CD14-positive monocyte (primary cell): Measurements from ENCODE around the gene CFAP299. TPM values are rescaled to one million over a fixed set of nuclear protein-coding genes. Genes with fewer than 3 reads are reported as not detected.

Experiments
- DNase-seq, 3 donors: peaks; one replicate each; pipeline ENCODE4 v3.0.0-alpha.2; 2011 to 2022
- H2AFZ ChIP-seq: 2 replicates; pipeline ENCODE4 v1.6.0; 2012; ENCODE audit warnings: mild to moderate bottlenecking, low read depth, low read length, inconsistent platforms; ENCODE audit not compliant: insufficient read depth, poor library complexity, severe bottlenecking
- H3K27ac ChIP-seq, 2 donors: 1 replicate in 1 of 2; 2 replicates in 1 of 2; pipeline ENCODE4 v1.5.1; 2012 to 2013; ENCODE audit warnings: low read length in 2 of 2, control low read depth in 1 of 2, inconsistent platforms in 1 of 2, low read depth in 1 of 2, mild to moderate bottlenecking in 1 of 2
- H3K27me3 ChIP-seq, 2 donors: one replicate each; pipeline versions ENCODE4 v1.6.0 to v1.6.1; 2011 to 2013; ENCODE audit warnings: low read length in 2 of 2; ENCODE audit not compliant: control insufficient read depth in 2 of 2, insufficient read depth in 2 of 2
- H3K36me3 ChIP-seq, 2 donors: replicated peaks in 1 of 2; 1 replicate in 1 of 2; 2 replicates in 1 of 2; pipeline versions ENCODE4 v1.5.1 to v1.6.1; 2012 to 2013; ENCODE audit warnings: low read length in 2 of 2, control low read depth in 1 of 2, inconsistent platforms in 1 of 2, mild to moderate bottlenecking in 1 of 2; ENCODE audit not compliant: insufficient read depth in 2 of 2, control insufficient read depth in 1 of 2
- H3K4me1 ChIP-seq, 2 donors: 1 replicate in 1 of 2; 2 replicates in 1 of 2; pipeline versions ENCODE4 v1.5.1 to v1.6.1; 2012 to 2013; ENCODE audit warnings: low read length in 2 of 2, control low read depth in 1 of 2, inconsistent platforms in 1 of 2, mild to moderate bottlenecking in 1 of 2, moderate library complexity in 1 of 2; ENCODE audit not compliant: insufficient read depth in 2 of 2, control insufficient read depth in 1 of 2
- H3K4me2 ChIP-seq: replicated peaks from 2 replicates; pipeline ENCODE3; 2012; ENCODE audit warnings: low read length, moderate library complexity, mild to moderate bottlenecking; ENCODE audit not compliant: poor library complexity, severe bottlenecking; ENCODE audit errors: extremely low read depth
- H3K4me3 ChIP-seq, 3 experiments: fragments of 200-600 bp in 1 of 3; sonication (generic) in 1 of 3; replicated peaks in 1 of 3; 1 replicate in 2 of 3; 2 replicates in 1 of 3; pipeline ENCODE4 v1.5.1; 2011 to 2013; ENCODE audit warnings: low read length in 3 of 3, mild to moderate bottlenecking in 3 of 3, control low read depth in 2 of 3, low read depth in 2 of 3, inconsistent platforms in 1 of 3, moderate library complexity in 1 of 3
- H3K79me2 ChIP-seq: 2 replicates; pipeline ENCODE4 v1.6.0; 2012; ENCODE audit warnings: mild to moderate bottlenecking, control low read depth, inconsistent platforms, low read length, moderate library complexity; ENCODE audit not compliant: insufficient read depth
- H3K9ac ChIP-seq: 2 replicates; pipeline ENCODE4 v1.6.0; 2017; ENCODE audit warnings: low read length, mild to moderate bottlenecking; ENCODE audit not compliant: insufficient read depth, poor library complexity, severe bottlenecking
- H3K9me3 ChIP-seq, 2 donors: replicated peaks in 1 of 2; 1 replicate in 1 of 2; 2 replicates in 1 of 2; pipeline versions ENCODE4 v1.5.1 to v1.6.1; 2012 to 2013; ENCODE audit warnings: low read length in 2 of 2, control low read depth in 1 of 2; ENCODE audit not compliant: control insufficient read depth in 1 of 2, insufficient read depth in 1 of 2
- H4K20me1 ChIP-seq: 2 replicates; pipeline ENCODE4 v1.6.0; 2012; ENCODE audit warnings: mild to moderate bottlenecking, low read length, control low read depth, moderate library complexity; ENCODE audit not compliant: insufficient read depth
- H3K27ac Mint-ChIP-seq, 7 donors: one replicate each; pipeline ENCODE4 v1.8.0; 2020; ENCODE audit warnings: mild to moderate bottlenecking in 7 of 7, mixed read lengths in 7 of 7, moderate library complexity in 6 of 7, inconsistent platforms in 2 of 7
- H3K27me3 Mint-ChIP-seq, 3 donors: one replicate each; pipeline ENCODE4 v1.8.0; 2021 to 2022; ENCODE audit warnings: low read depth in 3 of 3, mild to moderate bottlenecking in 3 of 3, mixed read lengths in 3 of 3, moderate library complexity in 3 of 3, inconsistent platforms in 1 of 3
- H3K36me3 Mint-ChIP-seq, 2 donors: one replicate each; pipeline ENCODE4 v1.8.0; 2020; ENCODE audit warnings: mixed read lengths in 2 of 2, inconsistent platforms in 1 of 2, mild to moderate bottlenecking in 1 of 2
- H3K4me1 Mint-ChIP-seq: one replicate; pipeline ENCODE4 v1.8.0; 2020; ENCODE audit warnings: mild to moderate bottlenecking, mixed read lengths
- H3K4me3 Mint-ChIP-seq, 2 donors: one replicate each; pipeline ENCODE4 v1.8.0; 2020; ENCODE audit warnings: mild to moderate bottlenecking in 2 of 2, mixed read lengths in 2 of 2, moderate library complexity in 1 of 2
- H3K9me3 Mint-ChIP-seq, 7 donors: one replicate each; pipeline ENCODE4 v1.8.0; 2020 to 2022; ENCODE audit warnings: mixed read lengths in 7 of 7, mild to moderate bottlenecking in 6 of 7, moderate library complexity in 6 of 7, inconsistent platforms in 2 of 7
- WGBS: methylation state at CpG from one replicate; pipeline ENCODE4 v1.1.5; 2013; ENCODE audit warnings: missing lambda C conversion rate; ENCODE audit not compliant: insufficient coverage; 5-methylcytosine and 5-hydroxymethylcytosine counted together
- intact Hi-C, 2 donors: fragments of 100-400 bp; cut with micrococcal nuclease; formaldehyde crosslinking; loops; one replicate each; pipeline versions ENCODE4 v1.15.0 to v1.15.1; 2023
- polyA plus RNA-seq, 3 donors: library from polyadenylated mRNA; depleted of rRNA in 1 of 3; unstranded in 2 of 3; stranded (reverse) in 1 of 3; fragments of 300-500 nt in 2 of 3; fragments of >200 nt in 1 of 3; fragmentation: Illumina TruSeq in 2 of 3; gene quantifications; 1 replicate in 2 of 3; 2 replicates in 1 of 3; pipeline ENCODE4 v1.2.3, GENCODE V29; 2012 to 2021
- TF ChIP-seq, protein P1 (sequence below): fragments of 200-600 bp; IDR thresholded peaks from one replicate; pipeline ENCODE4 v1.8.0; 2022; ENCODE audit warnings: antibody characterized with exemption, mild to moderate bottlenecking

Gene CFAP299
- polyA plus RNA-seq, 3 donors: not detected

DNA sequence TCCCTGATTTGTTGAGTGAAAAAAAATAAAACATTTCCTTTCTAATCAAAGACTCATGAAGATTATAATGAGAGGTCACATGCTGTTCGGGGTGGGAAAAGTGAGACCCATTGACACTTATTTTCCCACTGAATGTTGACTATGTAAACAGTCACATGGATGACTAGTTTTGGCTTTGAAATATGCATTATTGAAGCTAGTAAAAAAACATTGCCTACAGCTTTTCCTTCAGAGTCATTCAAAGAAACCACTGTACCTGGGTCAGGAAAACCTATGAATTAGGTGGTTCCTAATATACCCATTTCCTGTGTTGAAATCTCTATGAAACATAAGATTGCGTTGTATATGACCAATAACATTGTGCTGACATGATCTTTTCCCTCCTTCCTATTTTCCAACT, 251.2 kb downstream of the CFAP299 start:
- Histone ChIP-seq H3K36me3 (no peaks in the 10 kb centered on the region), H3K79me2 (no peaks in the 10 kb centered on the region), H3K4me3 (no peak overlapping the region), H3K9me3 (no peaks in the 10 kb centered on the region), H4K20me1 (no peaks in the 10 kb centered on the region), H2AFZ (no peak overlapping the region), H3K27ac (no peak overlapping the region), H3K4me2 (no peak overlapping the region), H3K4me1 (no peaks in the 10 kb centered on the region), H3K27me3 (no peaks in the 10 kb centered on the region), H3K9ac (no peak overlapping the region)
- H3K4me1 Mint-ChIP-seq: no peaks in the 10 kb centered on the region
- no peak overlapping the region for H3K4me3 Mint-ChIP-seq
- TF ChIP-seq, protein P1, sequence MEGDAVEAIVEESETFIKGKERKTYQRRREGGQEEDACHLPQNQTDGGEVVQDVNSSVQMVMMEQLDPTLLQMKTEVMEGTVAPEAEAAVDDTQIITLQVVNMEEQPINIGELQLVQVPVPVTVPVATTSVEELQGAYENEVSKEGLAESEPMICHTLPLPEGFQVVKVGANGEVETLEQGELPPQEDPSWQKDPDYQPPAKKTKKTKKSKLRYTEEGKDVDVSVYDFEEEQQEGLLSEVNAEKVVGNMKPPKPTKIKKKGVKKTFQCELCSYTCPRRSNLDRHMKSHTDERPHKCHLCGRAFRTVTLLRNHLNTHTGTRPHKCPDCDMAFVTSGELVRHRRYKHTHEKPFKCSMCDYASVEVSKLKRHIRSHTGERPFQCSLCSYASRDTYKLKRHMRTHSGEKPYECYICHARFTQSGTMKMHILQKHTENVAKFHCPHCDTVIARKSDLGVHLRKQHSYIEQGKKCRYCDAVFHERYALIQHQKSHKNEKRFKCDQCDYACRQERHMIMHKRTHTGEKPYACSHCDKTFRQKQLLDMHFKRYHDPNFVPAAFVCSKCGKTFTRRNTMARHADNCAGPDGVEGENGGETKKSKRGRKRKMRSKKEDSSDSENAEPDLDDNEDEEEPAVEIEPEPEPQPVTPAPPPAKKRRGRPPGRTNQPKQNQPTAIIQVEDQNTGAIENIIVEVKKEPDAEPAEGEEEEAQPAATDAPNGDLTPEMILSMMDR: no peak
- no CpG with 5 or more reads among the region's 2 CpGs for WGBS
- intact Hi-C loops: no loop called here
- H3K36me3 Mint-ChIP-seq: no peaks in the 10 kb centered on the region
- H3K9me3 Mint-ChIP-seq: peaks cover 0 to 2% (median 0%) of the 10 kb centered on the region in 7 donors
- DNase-seq: no peak
- H3K27ac Mint-ChIP-seq: no peak overlapping the region
- peaks cover 0 to 1% (median 0%) of the 10 kb centered on the region in 3 donors for H3K27me3 Mint-ChIP-seq

DNA sequence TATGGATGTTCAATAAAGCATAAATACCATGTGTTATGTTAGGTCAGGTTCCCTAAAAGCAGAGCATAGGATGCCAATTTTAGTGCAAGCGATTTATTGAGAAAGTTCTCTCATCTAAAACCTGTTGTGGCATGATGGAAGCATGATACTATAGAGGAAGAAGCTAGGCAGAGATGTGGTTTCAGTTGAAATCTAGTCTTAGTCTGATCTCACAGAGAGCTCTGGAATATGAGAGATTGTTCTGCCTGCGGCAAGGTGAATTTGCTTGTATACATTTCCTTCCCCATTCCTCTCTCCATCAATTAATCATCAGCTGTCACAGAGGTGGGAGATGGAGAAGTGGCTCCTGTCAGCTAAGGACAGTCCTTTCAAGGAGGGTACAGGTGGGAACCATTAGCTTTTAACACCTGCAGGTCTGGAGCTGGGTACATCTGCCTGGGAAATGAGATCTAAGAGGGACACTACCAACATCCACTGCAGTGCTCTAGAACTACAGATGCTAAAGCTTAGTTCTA, 252.4 kb downstream of the CFAP299 start:
- Histone ChIP-seq H3K9me3 (no peaks in the 10 kb centered on the region), H3K27me3 (no peaks in the 10 kb centered on the region), H3K4me2 (no peak overlapping the region), H3K79me2 (no peaks in the 10 kb centered on the region), H2AFZ (no peak overlapping the region), H4K20me1 (no peaks in the 10 kb centered on the region), H3K36me3 (no peaks in the 10 kb centered on the region), H3K4me1 (no peaks in the 10 kb centered on the region), H3K27ac (no peak overlapping the region), H3K4me3 (no peak overlapping the region), H3K9ac (no peak overlapping the region)
- H3K27me3 Mint-ChIP-seq: peaks cover 0 to 1% (median 0%) of the 10 kb centered on the region in 3 donors
- peaks cover 0 to 2% (median 0%) of the 10 kb centered on the region in 7 donors for H3K9me3 Mint-ChIP-seq
- peak overlapping the region in 1 of 7 donors; percentile 9 for H3K27ac Mint-ChIP-seq
- H3K4me1 Mint-ChIP-seq: peaks cover 6% of the 10 kb centered on the region
- no peak overlapping the region for H3K4me3 Mint-ChIP-seq
- intact Hi-C loops: no loop called here
- no peaks in the 10 kb centered on the region for H3K36me3 Mint-ChIP-seq
- no peak for DNase-seq
- TF ChIP-seq, protein P1: no peak
- 0% methylated on average over 1 of the region's 2 CpGs for WGBS
